Endothelial cell of umbilical vein (primary cell): ENCODE measurements around the gene KLC1.

Experiments
- CTCF ChIP-seq, 2 donors: IDR thresholded peaks; 1 replicate in 1 of 2; 2 replicates in 1 of 2; pipeline ENCODE4 v1.5.1; 2011; ENCODE audit warnings: low read length in 2 of 2, mild to moderate bottlenecking in 2 of 2, moderate library complexity in 2 of 2, control low read depth in 1 of 2, inconsistent platforms in 1 of 2, low read depth in 1 of 2; ENCODE audit not compliant: insufficient read depth in 1 of 2; ENCODE audit errors: extremely low read depth in 1 of 2
- EZH2 ChIP-seq: IDR thresholded peaks from 2 replicates; pipeline ENCODE4 v1.6.1; 2012; ENCODE audit warnings: borderline replicate concordance, low read depth, mild to moderate bottlenecking, moderate library complexity, low read length, inconsistent platforms; ENCODE audit not compliant: severe bottlenecking
- GATA2 ChIP-seq: IDR thresholded peaks from 2 replicates; pipeline ENCODE4 v1.7.0; 2011; ENCODE audit warnings: low read depth, mild to moderate bottlenecking, moderate library complexity, mixed read lengths, low read length; ENCODE audit not compliant: insufficient read length, insufficient read depth
- MYC ChIP-seq: IDR thresholded peaks from one replicate; pipeline ENCODE4 v1.6.1; 2011; ENCODE audit warnings: mild to moderate bottlenecking, low read depth, low read length
- POLR2A ChIP-seq: IDR thresholded peaks from 2 replicates; pipeline ENCODE4 v1.6.1; 2012; ENCODE audit warnings: low read depth, mild to moderate bottlenecking, control low read depth, low read length
- POLR2AphosphoS5 ChIP-seq: IDR thresholded peaks from 2 replicates; pipeline ENCODE4 v1.6.1; 2012; ENCODE audit warnings: low read depth, mild to moderate bottlenecking, control low read depth, low read length, moderate library complexity; ENCODE audit not compliant: insufficient read depth

- TF ChIP-seq CTCF (IDR thresholded peaks at IDR 0.05; ENCODE audit: extremely low read depth in 1 of 2, insufficient read depth in 1 of 2, low read depth in 1 of 2, low read length in 2 of 2) (no peak), EZH2 (no peak), POLR2A (no peak), POLR2AphosphoS5 (no peak), MYC (no peak), GATA2 (no peak)
Observed at GRCh38 chr14:103728721-103729120, 99.7 kb downstream of the KLC1 start.
